ENCODE data around the gene IGSF6.

- TF ChIP-seq CTCF (conservative IDR thresholded peaks at IDR 0.05; ENCODE audit: low read depth, low read length) (no peak), EZH2 (IDR thresholded peaks at IDR 0.05; ENCODE audit: low read length, unreplicated experiment) (no peak), EZH2phosphoT487 (IDR thresholded peaks at IDR 0.05; ENCODE audit: borderline replicate concordance, low read length) (no peak)
Measured at GRCh38 chr16:21685034-21685455, 32.6 kb upstream of the IGSF6 start.
